ENCODE measurements around the gene FEM1B.

Gene FEM1B

DNA sequence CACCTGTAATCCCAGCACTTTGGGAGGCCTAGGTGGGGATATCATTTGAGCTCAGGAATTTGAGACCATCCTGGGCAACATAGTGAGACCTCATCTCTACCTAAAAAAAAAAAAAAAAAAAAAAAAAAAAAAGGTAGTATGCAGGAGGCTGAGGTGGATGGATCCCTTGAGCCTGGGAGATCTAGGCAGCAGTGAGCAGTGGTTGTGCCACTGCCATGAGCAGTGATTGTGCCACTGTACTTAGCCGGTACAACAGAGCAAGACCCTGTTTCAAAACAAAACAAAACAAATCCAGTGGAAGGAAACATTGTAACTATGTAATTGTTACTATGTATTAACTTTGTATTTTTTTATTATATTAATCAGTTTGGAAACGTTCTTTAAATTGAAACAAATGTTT, 5.9 kb downstream of the FEM1B start:
- no peak for DNase-seq (ENCODE audit: low read depth in 2 of 2)
- no peak overlapping the region for H3K4me3 ChIP-seq (replicated peaks in 1 of 2; ENCODE audit: low read depth in 2 of 2, low read length in 2 of 2)
- TF ChIP-seq CTCF (IDR thresholded peaks at IDR 0.05; ENCODE audit: low read depth, low read length), result no peak

- TF ChIP-seq CTCF (IDR thresholded peaks at IDR 0.05; ENCODE audit: low read depth, low read length), result no peak
- H3K4me3 ChIP-seq (replicated peaks in 1 of 2; ENCODE audit: low read depth in 2 of 2, low read length in 2 of 2), result no peak overlapping the region
- DNase-seq (ENCODE audit: low read depth in 2 of 2), result no peak
Observed at GRCh38 chr15:68284616-68285258, 7.2 kb downstream of the FEM1B start.

- H3K4me3 ChIP-seq (replicated peaks in 1 of 2; ENCODE audit: low read depth in 2 of 2, low read length in 2 of 2), result no peak overlapping the region
- DNase-seq (ENCODE audit: low read depth in 2 of 2), result no peak
- no peak for TF ChIP-seq CTCF (IDR thresholded peaks at IDR 0.05; ENCODE audit: low read depth, low read length)
Observed at GRCh38 chr15:68285259-68285980, 7.9 kb downstream of the FEM1B start.

DNA sequence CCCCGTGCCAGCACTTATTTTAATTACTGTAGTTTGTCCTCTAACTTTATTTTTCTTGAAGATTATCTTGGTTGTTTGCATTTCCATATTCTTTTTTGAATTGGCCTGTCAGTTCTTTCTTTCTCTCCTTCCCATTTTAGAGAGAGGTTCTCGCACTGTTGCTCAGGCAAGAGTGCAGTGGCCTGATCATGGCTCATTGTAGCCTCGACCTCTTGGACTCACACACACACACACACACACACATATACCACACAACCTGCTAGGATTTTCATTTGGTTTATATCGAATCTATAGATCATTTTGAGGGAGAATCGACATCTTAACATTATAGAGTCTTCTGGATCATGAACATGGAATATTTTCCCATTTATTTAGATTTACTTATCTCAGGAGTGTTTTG, 8.7 kb downstream of the FEM1B start:
- DNase-seq (ENCODE audit: low read depth in 2 of 2), result no peak
- H3K4me3 ChIP-seq (replicated peaks in 1 of 2; ENCODE audit: low read depth in 2 of 2, low read length in 2 of 2), result no peak overlapping the region
- no peak for TF ChIP-seq CTCF (IDR thresholded peaks at IDR 0.05; ENCODE audit: low read depth, low read length)

DNA sequence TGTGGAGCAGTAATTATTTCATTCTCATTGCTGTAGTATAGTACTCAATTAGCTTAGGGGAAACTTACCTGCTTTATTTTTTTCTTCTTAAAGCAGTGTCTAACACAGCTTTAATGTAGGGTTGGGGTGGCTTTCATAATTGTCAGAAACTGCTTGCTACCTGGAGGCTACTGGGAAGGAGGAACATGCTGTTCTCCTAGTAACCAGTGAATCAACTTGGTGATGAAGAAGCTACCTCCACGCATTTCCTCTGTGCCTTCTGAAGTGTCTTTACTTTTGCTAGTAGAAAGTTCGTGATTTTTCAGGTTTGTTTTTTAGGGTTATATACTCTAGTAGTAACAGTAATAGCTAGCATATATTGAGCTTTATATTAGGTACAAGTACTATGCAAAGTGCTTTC, 11.5 kb downstream of the FEM1B start:
- TF ChIP-seq CTCF (IDR thresholded peaks at IDR 0.05; ENCODE audit: low read depth, low read length), result no peak
- H3K4me3 ChIP-seq (replicated peaks in 1 of 2; ENCODE audit: low read depth in 2 of 2, low read length in 2 of 2), result no peak overlapping the region
- no peak for DNase-seq (ENCODE audit: low read depth in 2 of 2)

- H3K4me3 ChIP-seq (replicated peaks in 1 of 2; ENCODE audit: low read depth in 2 of 2, low read length in 2 of 2), result no peak overlapping the region
- TF ChIP-seq CTCF (IDR thresholded peaks at IDR 0.05; ENCODE audit: low read depth, low read length), result no peak
- no peak for DNase-seq (ENCODE audit: low read depth in 2 of 2)
Observed at GRCh38 chr15:68289621-68290352, 12.2 kb downstream of the FEM1B start.
